ENCODE measurements around the gene PFDN4.

- TF ChIP-seq CTCF (IDR thresholded peaks at IDR 0.05) (no peak), POLR2A (IDR thresholded peaks at IDR 0.05) (no peak)
These were observed 22.8 kb upstream of the PFDN4 start for GRCh38 chr20:54184904-54185626.

Data from thyroid gland (tissue), 4 donors.